ENCODE results near the gene CNPPD1. TPM values are rescaled to one million over a fixed set of nuclear protein-coding genes. Genes with fewer than 3 reads are reported as not detected.

Gene CNPPD1
- total RNA-seq, 6 experiments from 2014 or later: 37.9 to 46.2 (median 42.2) TPM

GRCh38 chr2:219178377-219179175 lies 1.9 kb upstream of the CNPPD1 start:
- peak; percentile 14 for DNase-seq
- Mint-ChIP-seq H3K4me1 (ENCODE audit: low read depth) (peaks cover 38% of the 10 kb centered on the region), H3K36me3 (ENCODE audit: low read depth) (peaks cover 35% of the 10 kb centered on the region), H3K4me3 (peak overlapping the region; percentile 94), H3K27ac (peak overlapping the region; percentile 70), H3K27me3 (ENCODE audit: insufficient read depth) (peaks cover 2% of the 10 kb centered on the region), H3K9me3 (no peaks in the 10 kb centered on the region)
- no peak; the same call in none of the 2 replicates for TF ChIP-seq CTCF (IDR thresholded peaks at IDR 0.05)

GRCh38 chr2:219177552-219178376 lies 1.0 kb upstream of the CNPPD1 start, which contains the start of gene RETREG2:
RETREG2 (plus strand) TSS chr2:219178275; CDS start chr2:219178353, 78 bp downstream.
- H3K36me3 Mint-ChIP-seq (ENCODE audit: low read depth): peaks cover 27% of the 10 kb centered on the region
- peaks cover 2% of the 10 kb centered on the region for H3K27me3 Mint-ChIP-seq (ENCODE audit: insufficient read depth)

DNA sequence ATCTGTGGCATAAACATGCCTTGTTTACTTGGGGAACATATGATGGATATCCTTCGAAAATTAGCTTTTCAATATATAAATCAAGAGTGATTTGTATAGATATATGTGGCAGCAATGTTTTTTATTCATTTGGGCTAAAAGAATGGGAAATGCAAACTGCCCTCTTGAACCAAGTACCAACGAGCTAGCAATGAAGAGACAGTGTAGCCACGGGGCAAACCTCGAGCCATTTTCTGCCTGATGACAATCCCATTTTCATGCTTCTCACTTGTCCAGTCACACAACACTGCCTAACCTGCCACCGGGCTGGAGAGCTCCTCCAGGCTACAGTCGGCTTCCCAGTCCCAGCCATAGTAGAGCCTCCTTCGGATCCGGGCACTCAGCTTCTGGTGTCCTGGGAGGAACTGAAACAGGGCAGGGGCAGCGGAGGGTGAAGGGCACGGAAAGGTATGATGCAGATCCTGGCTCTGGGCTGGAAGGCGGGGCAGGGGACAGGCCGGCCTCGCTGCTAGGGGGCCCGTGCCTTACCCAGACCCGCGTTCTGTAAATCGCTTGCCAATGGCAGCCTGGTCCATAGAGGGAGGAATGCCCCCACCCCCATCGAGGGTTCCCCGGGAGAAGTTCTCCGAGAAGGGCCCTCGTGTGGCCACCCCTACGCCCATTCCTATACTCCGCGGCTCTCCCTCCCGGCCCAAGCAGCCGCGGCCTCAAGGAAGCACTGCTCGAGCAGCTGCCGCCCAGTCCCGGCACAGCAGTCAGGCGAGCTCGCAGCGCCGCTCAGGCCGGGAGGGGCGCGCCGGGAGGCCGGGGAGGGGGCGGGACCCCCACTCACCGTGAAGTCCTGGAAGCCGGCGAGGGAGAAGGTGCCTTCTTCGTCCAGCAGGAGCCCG lies 552 bp downstream of the CNPPD1 start:
- peak; percentile 53 for TF ChIP-seq CTCF (IDR thresholded peaks at IDR 0.05)
- peak overlapping the region; percentile 64 for H3K27ac Mint-ChIP-seq
- no peaks in the 10 kb centered on the region for H3K9me3 Mint-ChIP-seq
- peaks cover 45% of the 10 kb centered on the region for H3K4me1 Mint-ChIP-seq (ENCODE audit: low read depth)
- peaks cover 2% of the 10 kb centered on the region for H3K27me3 Mint-ChIP-seq (ENCODE audit: insufficient read depth)
- peaks cover 28% of the 10 kb centered on the region for H3K36me3 Mint-ChIP-seq (ENCODE audit: low read depth)
- peak; percentile 30 for DNase-seq
- peak overlapping the region; percentile 94 for H3K4me3 Mint-ChIP-seq

More at GRCh38 chr2:219177552-219178376, 1.0 kb upstream of the CNPPD1 start, which contains the start of gene RETREG2:
- peak; percentile 71 for DNase-seq
- H3K9me3 Mint-ChIP-seq: no peaks in the 10 kb centered on the region
- peak within 1 kb of the TSS; percentile 94 for H3K4me3 Mint-ChIP-seq
- H3K4me1 Mint-ChIP-seq (ENCODE audit: low read depth): peaks cover 38% of the 10 kb centered on the region
- H3K27ac Mint-ChIP-seq: peak within 1 kb of the TSS; percentile 95
- peak; percentile 76 for TF ChIP-seq CTCF (IDR thresholded peaks at IDR 0.05)

DNA sequence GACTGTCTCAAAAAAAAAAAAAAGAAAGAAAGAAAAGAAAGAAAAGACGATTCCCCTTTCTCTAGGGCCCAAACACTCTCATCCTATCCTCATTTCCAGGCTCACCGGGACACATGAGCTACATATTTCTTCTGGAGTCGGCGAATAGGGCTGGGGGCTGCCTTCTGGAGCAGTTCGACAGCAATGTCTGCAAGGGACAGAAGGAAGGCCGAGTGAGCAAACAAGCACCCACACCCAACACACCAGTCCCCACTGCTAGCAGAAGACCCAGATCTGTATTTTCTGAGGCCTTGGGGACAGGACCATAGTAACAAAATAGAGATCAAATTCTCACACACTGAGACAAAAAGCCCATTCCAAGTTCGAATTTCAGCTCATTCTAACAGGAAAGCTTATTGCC lies 1.2 kb downstream of the CNPPD1 start:
- H3K36me3 Mint-ChIP-seq (ENCODE audit: low read depth): peaks cover 22% of the 10 kb centered on the region
- TF ChIP-seq CTCF (IDR thresholded peaks at IDR 0.05): no peak
- peaks cover 48% of the 10 kb centered on the region for H3K4me1 Mint-ChIP-seq (ENCODE audit: low read depth)
- H3K27ac Mint-ChIP-seq: no peak overlapping the region
- peaks cover 2% of the 10 kb centered on the region for H3K27me3 Mint-ChIP-seq (ENCODE audit: insufficient read depth)
- H3K9me3 Mint-ChIP-seq: no peaks in the 10 kb centered on the region
- peak overlapping the region; percentile 94 for H3K4me3 Mint-ChIP-seq
- no peak for DNase-seq

GRCh38 chr2:219174801-219175200 lies 1.9 kb downstream of the CNPPD1 start:
- Mint-ChIP-seq H3K4me1 (ENCODE audit: low read depth) (peaks cover 48% of the 10 kb centered on the region), H3K27me3 (ENCODE audit: insufficient read depth) (peaks cover 2% of the 10 kb centered on the region), H3K27ac (no peak overlapping the region), H3K4me3 (no peak overlapping the region), H3K36me3 (ENCODE audit: low read depth) (peaks cover 20% of the 10 kb centered on the region), H3K9me3 (no peaks in the 10 kb centered on the region)
- DNase-seq: no peak
- TF ChIP-seq CTCF (IDR thresholded peaks at IDR 0.05): no peak
